Parathyroid adenoma (tissue), 2 donors: Measurements from ENCODE around the gene NEO1.

Experiments
- H2AFZ ChIP-seq: fragments of 300-600 bp; sonication (generic); one replicate; pipeline ENCODE4 v1.7.0; 2017; ENCODE audit warnings: antibody characterized with exemption, mild to moderate bottlenecking
- H3K27ac ChIP-seq: fragments of 300-600 bp; sonication (generic); one replicate; pipeline ENCODE4 v1.7.0; 2017
- H3K27me3 ChIP-seq: fragments of 300-600 bp; sonication (generic); one replicate; pipeline ENCODE4 v1.7.0; 2017; ENCODE audit warnings: low read length; ENCODE audit not compliant: control insufficient read depth, insufficient read depth
- H3K36me3 ChIP-seq: fragments of 300-600 bp; sonication (generic); one replicate; pipeline ENCODE4 v1.7.0; 2017; ENCODE audit warnings: low read length; ENCODE audit not compliant: control insufficient read depth, insufficient read depth
- H3K4me1 ChIP-seq: fragments of 300-600 bp; sonication (generic); one replicate; pipeline ENCODE4 v1.7.0; 2017; ENCODE audit warnings: control low read depth
- H3K4me2 ChIP-seq: fragments of 300-600 bp; sonication (generic); one replicate; pipeline ENCODE4 v1.7.0; 2017; ENCODE audit warnings: low read length
- H3K4me3 ChIP-seq: fragments of 300-600 bp; sonication (generic); one replicate; pipeline ENCODE4 v1.7.0; 2017; ENCODE audit warnings: low read depth, low read length
- H3K79me2 ChIP-seq: fragments of 300-600 bp; sonication (generic); one replicate; pipeline ENCODE4 v1.7.0; 2017; ENCODE audit warnings: control low read depth
- H3K9ac ChIP-seq: fragments of 300-600 bp; sonication (generic); one replicate; pipeline ENCODE4 v1.7.0; 2017; ENCODE audit warnings: mild to moderate bottlenecking
- H3K9me3 ChIP-seq: fragments of 300-600 bp; sonication (generic); one replicate; pipeline ENCODE4 v1.7.0; 2017; ENCODE audit warnings: low read length; ENCODE audit not compliant: control insufficient read depth
- TF ChIP-seq, protein P1 (sequence below): fragments of 300-600 bp; sonication (generic); IDR thresholded peaks from one replicate; pipeline ENCODE4 v1.7.0; 2017; ENCODE audit warnings: antibody characterized with exemption, mild to moderate bottlenecking
- donor health status: primary hyperparathyroidism.

The NEO1 gene

GRCh38 chr15:73247331-73247730 lies 195.1 kb downstream of the NEO1 start:
- H3K4me1 ChIP-seq, result no peaks in the 10 kb centered on the region
- H3K27ac ChIP-seq, result no peak overlapping the region
- no peaks in the 10 kb centered on the region for H3K36me3 ChIP-seq
- H3K79me2 ChIP-seq, result no peaks in the 10 kb centered on the region
- no peaks in the 10 kb centered on the region for H3K9me3 ChIP-seq
- TF ChIP-seq, protein P1, sequence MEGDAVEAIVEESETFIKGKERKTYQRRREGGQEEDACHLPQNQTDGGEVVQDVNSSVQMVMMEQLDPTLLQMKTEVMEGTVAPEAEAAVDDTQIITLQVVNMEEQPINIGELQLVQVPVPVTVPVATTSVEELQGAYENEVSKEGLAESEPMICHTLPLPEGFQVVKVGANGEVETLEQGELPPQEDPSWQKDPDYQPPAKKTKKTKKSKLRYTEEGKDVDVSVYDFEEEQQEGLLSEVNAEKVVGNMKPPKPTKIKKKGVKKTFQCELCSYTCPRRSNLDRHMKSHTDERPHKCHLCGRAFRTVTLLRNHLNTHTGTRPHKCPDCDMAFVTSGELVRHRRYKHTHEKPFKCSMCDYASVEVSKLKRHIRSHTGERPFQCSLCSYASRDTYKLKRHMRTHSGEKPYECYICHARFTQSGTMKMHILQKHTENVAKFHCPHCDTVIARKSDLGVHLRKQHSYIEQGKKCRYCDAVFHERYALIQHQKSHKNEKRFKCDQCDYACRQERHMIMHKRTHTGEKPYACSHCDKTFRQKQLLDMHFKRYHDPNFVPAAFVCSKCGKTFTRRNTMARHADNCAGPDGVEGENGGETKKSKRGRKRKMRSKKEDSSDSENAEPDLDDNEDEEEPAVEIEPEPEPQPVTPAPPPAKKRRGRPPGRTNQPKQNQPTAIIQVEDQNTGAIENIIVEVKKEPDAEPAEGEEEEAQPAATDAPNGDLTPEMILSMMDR, result no peak
- no peak overlapping the region for H3K4me3 ChIP-seq
- H3K27me3 ChIP-seq, result no peaks in the 10 kb centered on the region
- H2AFZ ChIP-seq, result no peak overlapping the region
- no peak overlapping the region for H3K4me2 ChIP-seq
- H3K9ac ChIP-seq, result no peak overlapping the region

- Histone ChIP-seq H3K4me3 (no peak overlapping the region), H3K9ac (no peak overlapping the region), H3K27me3 (no peaks in the 10 kb centered on the region), H3K79me2 (no peaks in the 10 kb centered on the region), H3K4me2 (no peak overlapping the region), H2AFZ (no peak overlapping the region), H3K4me1 (no peaks in the 10 kb centered on the region), H3K27ac (no peak overlapping the region), H3K36me3 (no peaks in the 10 kb centered on the region), H3K9me3 (no peaks in the 10 kb centered on the region)
- TF ChIP-seq, protein P1, result no peak
Observed at GRCh38 chr15:73249499-73249898, 197.2 kb downstream of the NEO1 start.

GRCh38 chr15:73254598-73254997 lies 202.3 kb downstream of the NEO1 start:
- Histone ChIP-seq H3K4me3 (no peak overlapping the region), H2AFZ (no peak overlapping the region), H3K36me3 (no peaks in the 10 kb centered on the region), H3K27ac (no peak overlapping the region), H3K79me2 (no peaks in the 10 kb centered on the region), H3K27me3 (no peaks in the 10 kb centered on the region), H3K4me2 (no peak overlapping the region), H3K4me1 (no peaks in the 10 kb centered on the region), H3K9me3 (no peaks in the 10 kb centered on the region), H3K9ac (no peak overlapping the region)
- TF ChIP-seq, protein P1, result no peak

GRCh38 chr15:73258271-73259108 lies 206.2 kb downstream of the NEO1 start:
- Histone ChIP-seq H3K9ac (no peak overlapping the region), H3K4me1 (no peaks in the 10 kb centered on the region), H3K4me2 (no peak overlapping the region), H3K79me2 (no peaks in the 10 kb centered on the region), H3K27me3 (no peaks in the 10 kb centered on the region), H3K9me3 (no peaks in the 10 kb centered on the region), H3K27ac (no peak overlapping the region), H2AFZ (no peak overlapping the region), H3K36me3 (no peaks in the 10 kb centered on the region), H3K4me3 (no peak overlapping the region)
- TF ChIP-seq, protein P1, result no peak

DNA sequence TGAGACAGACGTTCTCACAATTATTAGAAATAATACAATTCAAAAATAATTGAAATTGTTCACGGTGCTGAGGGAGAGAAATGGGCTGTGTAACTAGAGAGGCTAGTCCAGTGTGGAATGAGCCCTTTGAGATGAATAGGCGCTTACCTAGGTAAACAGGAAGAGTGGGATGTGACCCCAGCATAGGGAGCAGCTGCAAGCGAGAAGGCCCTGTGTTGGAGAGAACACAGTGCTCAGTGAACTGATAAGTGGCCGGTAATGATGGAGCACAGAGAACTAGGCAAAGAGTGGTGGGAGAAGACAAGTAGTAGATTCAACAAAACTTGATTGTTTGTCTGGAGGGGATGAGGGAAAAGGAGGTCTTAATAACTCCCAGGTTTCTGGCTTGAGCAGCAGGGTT lies 212.6 kb downstream of the NEO1 start:
- no peaks in the 10 kb centered on the region for H3K79me2 ChIP-seq
- H3K36me3 ChIP-seq, result no peaks in the 10 kb centered on the region
- no peaks in the 10 kb centered on the region for H3K27me3 ChIP-seq
- no peak overlapping the region for H3K27ac ChIP-seq
- no peak overlapping the region for H3K9ac ChIP-seq
- TF ChIP-seq, protein P1, result no peak
- H2AFZ ChIP-seq, result no peak overlapping the region
- H3K9me3 ChIP-seq, result no peaks in the 10 kb centered on the region
- no peaks in the 10 kb centered on the region for H3K4me1 ChIP-seq
- H3K4me2 ChIP-seq, result no peak overlapping the region
- no peak overlapping the region for H3K4me3 ChIP-seq
